IMR-90 (cell line): ENCODE data around the gene PRPS1L1. TPM values are rescaled to one million over a fixed set of nuclear protein-coding genes. Genes with fewer than 3 reads are reported as not detected.

ENCODE experiments used
- ATAC-seq: fragments of 200-7000 bp; cut with Tn5 transposase; 2 replicates; pipeline ENCODE4 v1.9.1; 2020; ENCODE audit warnings: low read depth, mild to moderate bottlenecking, moderate library complexity
- BruUV-seq: library from RNA; stranded (reverse); fragments of 400-500 nt; replicated peaks from 2 replicates; lab custom pipeline; 2021; lab: Mats Ljungman, UMichigan
- CTCF ChIA-PET: fragments of 300-600 bp; formaldehyde crosslinking; extraction: SDS; loops from one replicate; lab custom pipeline; 2021; ENCODE audit warnings: antibody characterized with exemption; lab: Yijun Ruan, JAX
- POLR2A ChIA-PET: fragments of 300-600 bp; sonication (Branson Sonifier 250); formaldehyde crosslinking; loops from one replicate; lab custom pipeline; 2022; ENCODE audit warnings: antibody characterized with exemption; ENCODE audit not compliant: unreplicated experiment; lab: Charles Lee
- DNase-seq: peaks from one replicate; pipeline ENCODE4 v3.0.0; 2013
- H2AFZ ChIP-seq: replicated peaks from 2 replicates; pipeline ENCODE3; 2013; ENCODE audit warnings: low read length, mild to moderate bottlenecking; ENCODE audit not compliant: poor library complexity
- H2AK5ac ChIP-seq: 2 replicates; pipeline ENCODE4 v1.6.1; 2013; ENCODE audit warnings: low read depth, low read length, inconsistent platforms
- H2AK9ac ChIP-seq: replicated peaks from 2 replicates; pipeline ENCODE3; 2013; ENCODE audit warnings: mild to moderate bottlenecking, low read depth, low read length, moderate library complexity; ENCODE audit not compliant: poor library complexity
- H2BK120ac ChIP-seq: 2 replicates; pipeline ENCODE4 v1.6.1; 2013; ENCODE audit warnings: low read depth, low read length, inconsistent platforms
- H2BK15ac ChIP-seq: 3 replicates; pipeline ENCODE4 v1.6.1; 2013; ENCODE audit warnings: low read depth, low read length, inconsistent platforms
- H2BK20ac ChIP-seq: 2 replicates; pipeline ENCODE4 v1.6.1; 2013; ENCODE audit warnings: low read depth, mild to moderate bottlenecking, inconsistent platforms, low read length, moderate library complexity
- H2BK5ac ChIP-seq: 2 replicates; pipeline ENCODE4 v1.6.1; 2013; ENCODE audit warnings: mild to moderate bottlenecking, low read depth, low read length, inconsistent platforms; ENCODE audit not compliant: poor library complexity, severe bottlenecking
- H3K14ac ChIP-seq: replicated peaks from 2 replicates; pipeline ENCODE4 v1.6.1; 2013; ENCODE audit warnings: low read depth, low read length, inconsistent platforms
- H3K18ac ChIP-seq: 2 replicates; pipeline ENCODE4 v1.6.1; 2013; ENCODE audit warnings: low read depth, low read length, control low read depth
- H3K23ac ChIP-seq: 2 replicates; pipeline ENCODE4 v1.6.1; 2013; ENCODE audit warnings: low read depth, low read length, inconsistent platforms
- H3K27ac ChIP-seq: 2 replicates; pipeline ENCODE4 v1.5.1; 2013; ENCODE audit warnings: mild to moderate bottlenecking, control low read depth, low read length; ENCODE audit not compliant: insufficient read depth
- H3K27me3 ChIP-seq: 2 replicates; pipeline ENCODE4 v1.6.1; 2013; ENCODE audit warnings: low read length; ENCODE audit not compliant: control insufficient read depth, insufficient read depth
- H3K36me3 ChIP-seq: 2 replicates; pipeline ENCODE4 v1.6.1; 2013; ENCODE audit warnings: low read length, mixed read lengths; ENCODE audit not compliant: control insufficient read depth, insufficient read depth
- H3K4ac ChIP-seq: 2 replicates; pipeline ENCODE4 v1.6.1; 2013; ENCODE audit warnings: low read depth, low read length, inconsistent platforms
- H3K4me1 ChIP-seq: 2 replicates; pipeline ENCODE4 v1.6.1; 2013; ENCODE audit warnings: low read length, mixed read lengths; ENCODE audit not compliant: control insufficient read depth, insufficient read depth
- H3K4me2 ChIP-seq: 2 replicates; pipeline ENCODE4 v1.6.1; 2013; ENCODE audit warnings: low read depth, mild to moderate bottlenecking, control low read depth, low read length, moderate library complexity
- H3K4me3 ChIP-seq: 2 replicates; pipeline ENCODE4 v1.5.1; 2013; ENCODE audit warnings: low read depth, mild to moderate bottlenecking, control low read depth, low read length, moderate library complexity; ENCODE audit not compliant: insufficient read depth
- H3K56ac ChIP-seq: 2 replicates; pipeline ENCODE4 v1.6.1; 2013; ENCODE audit warnings: low read length, inconsistent platforms; ENCODE audit not compliant: insufficient read depth; ENCODE audit errors: extremely low read depth
- H3K79me1 ChIP-seq, 2 experiments: 2 replicates each; pipeline ENCODE4 v1.6.1; 2013; ENCODE audit warnings: low read length in 2 of 2, inconsistent platforms in 1 of 2, low read depth in 1 of 2
- H3K9ac ChIP-seq: 2 replicates; pipeline ENCODE4 v1.6.1; 2013; ENCODE audit warnings: low read depth, low read length, control low read depth
- H3K9me1 ChIP-seq: 2 replicates; pipeline ENCODE4 v1.6.1; 2013; ENCODE audit warnings: low read length, inconsistent platforms; ENCODE audit not compliant: insufficient read depth
- H3K9me3 ChIP-seq: 2 replicates; pipeline ENCODE4 v1.6.1; 2013; ENCODE audit warnings: low read length; ENCODE audit not compliant: control insufficient read depth, insufficient read depth
- H4K20me1 ChIP-seq: 2 replicates; pipeline ENCODE4 v1.6.1; 2013; ENCODE audit warnings: low read length, inconsistent platforms; ENCODE audit not compliant: insufficient read depth
- H4K5ac ChIP-seq: 2 replicates; pipeline ENCODE4 v1.6.1; 2013; ENCODE audit warnings: mild to moderate bottlenecking, low read depth, low read length, control low read depth
- H4K8ac ChIP-seq, 2 experiments: 2 replicates each; pipeline ENCODE4 v1.6.1; 2013; ENCODE audit warnings: low read depth in 2 of 2, low read length in 2 of 2, control low read depth in 1 of 2, inconsistent platforms in 1 of 2
- H4K91ac ChIP-seq: 2 replicates; pipeline ENCODE4 v1.6.1; 2013; ENCODE audit warnings: low read depth, low read length, inconsistent platforms; ENCODE audit not compliant: insufficient read depth
- FOS ChIP-seq: fragments of 150-350 bp; IDR thresholded peaks from 2 replicates; pipeline ENCODE4 v1.6.1; 2016; ENCODE audit warnings: low read depth, low read length
- MXI1 ChIP-seq: IDR thresholded peaks from 2 replicates; pipeline ENCODE4 v1.6.1; 2012; ENCODE audit warnings: low read depth, mild to moderate bottlenecking, low read length, moderate library complexity, borderline replicate concordance
- RAD21 ChIP-seq: IDR thresholded peaks from 2 replicates; pipeline ENCODE4 v1.6.1; 2012; ENCODE audit warnings: low read length, improper control_type of control experiment
- RCOR1 ChIP-seq: IDR thresholded peaks from 2 replicates; pipeline ENCODE4 v1.6.1; 2012; ENCODE audit warnings: mild to moderate bottlenecking, low read length, improper control_type of control experiment; ENCODE audit not compliant: insufficient replicate concordance
- SMC3 ChIP-seq: fragments of 150-350 bp; IDR thresholded peaks from 2 replicates; pipeline ENCODE4 v1.6.1; 2016; ENCODE audit warnings: low read depth, mild to moderate bottlenecking, antibody characterized with exemption, low read length, moderate library complexity
- WGBS, 2 experiments: methylation state at CpG; one replicate each; pipeline versions ENCODE4 v1.1.5 to v1.1.7; 2013; ENCODE audit warnings: missing lambda C conversion rate in 2 of 2; ENCODE audit not compliant: insufficient read length in 1 of 2; ENCODE audit errors: extremely low coverage in 2 of 2; 5-methylcytosine and 5-hydroxymethylcytosine counted together
- dilution Hi-C: fragments of 300-500 bp; cut with HindIII; formaldehyde crosslinking; loops from one replicate; pipeline ENCODE4 v1.14.3; 2018; ENCODE audit warnings: low sequenced_read_pairs; ENCODE audit not compliant: unreplicated experiment
- in situ Hi-C: fragments of 300-500 bp; cut with MboI; formaldehyde crosslinking; loops from 3 replicates; pipeline ENCODE4 v1.14.3; 2019; ENCODE audit warnings: low sequenced_read_pairs, inconsistent platforms, mixed read lengths
- intact Hi-C: fragments of 100-400 bp; cut with micrococcal nuclease; formaldehyde crosslinking; loops from 2 replicates; pipeline ENCODE4 v1.10.0; 2022
- polyA plus RNA-seq, 3 experiments: library from polyadenylated mRNA; depleted of rRNA; stranded (reverse); fragments of >200 nt; gene quantifications; 2 replicates each; pipeline ENCODE4 v1.2.3, GENCODE V29; 2012; ENCODE audit warnings: low replicate concordance in 1 of 3
- total RNA-seq: library from RNA; depleted of rRNA; stranded (reverse); fragments of >200 nt; gene quantifications from 2 replicates; pipeline ENCODE4 v1.2.3, GENCODE V29; 2012

Gene PRPS1L1
- total and polyA plus RNA-seq, 2 of the 4 experiments (the other 2 are of a cell fraction): not detected

DNA sequence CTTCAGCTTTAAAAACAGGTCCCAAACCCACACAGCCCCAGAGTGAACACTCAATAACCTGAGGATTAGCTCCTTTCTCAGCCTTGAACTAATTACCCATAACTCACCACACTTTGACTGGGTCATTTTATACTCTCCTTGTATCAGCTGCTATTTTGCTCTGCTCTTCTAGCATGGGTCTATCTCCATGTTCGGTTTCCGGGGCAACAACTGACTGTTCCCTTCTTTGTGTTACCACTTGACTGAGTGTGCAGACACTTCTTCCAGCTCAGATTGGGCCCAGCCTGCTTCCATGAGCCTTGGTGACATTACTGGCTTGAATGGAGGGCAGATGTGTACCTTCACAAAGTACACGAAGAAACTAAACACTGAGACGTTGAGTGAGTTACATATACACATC, 31.5 kb upstream of the PRPS1L1 start:
- H3K4ac ChIP-seq: no peak overlapping the region
- no peak overlapping the region for H2BK15ac ChIP-seq
- ATAC-seq (no peak), DNase-seq (no peak)
- no peak overlapping the region for H2BK120ac ChIP-seq
- TF ChIP-seq RAD21 (no peak), SMC3 (no peak), MXI1 (no peak), FOS (no peak), RCOR1 (no peak)
- H4K20me1 ChIP-seq: no peaks in the 10 kb centered on the region
- H4K8ac ChIP-seq: no peak overlapping the region
- no peak overlapping the region for H2AFZ ChIP-seq
- no peak overlapping the region for H2BK20ac ChIP-seq
- intact Hi-C loops: no loop called here
- no peaks in the 10 kb centered on the region for H3K9me3 ChIP-seq
- no CpG with 5 or more reads among the region's 4 CpGs for WGBS, 2 experiments
- no peak overlapping the region for H3K18ac ChIP-seq
- no peaks in the 10 kb centered on the region for H3K4me1 ChIP-seq
- H3K27me3 ChIP-seq: peaks cover 3% of the 10 kb centered on the region; the same call in 1 of the 2 replicates
- BruUV-seq: no TSS peak
- no peak overlapping the region for H2AK5ac ChIP-seq
- H3K27ac ChIP-seq: no peak overlapping the region
- no peak overlapping the region for H3K9ac ChIP-seq
- no peaks in the 10 kb centered on the region for H3K36me3 ChIP-seq
- no peak overlapping the region for H3K4me2 ChIP-seq
- H2AK9ac ChIP-seq: no peak overlapping the region
- H4K91ac ChIP-seq: no peak overlapping the region
- no peaks in the 10 kb centered on the region for H3K9me1 ChIP-seq
- no peak overlapping the region for H4K5ac ChIP-seq
- H3K4me3 ChIP-seq: no peak overlapping the region
- no peak overlapping the region for H3K23ac ChIP-seq
- POLR2A ChIA-PET: no interaction called here
- dilution Hi-C loops: no loop called here
- no peak overlapping the region for H3K14ac ChIP-seq
- no peaks in the 10 kb centered on the region for H3K79me1 ChIP-seq
- no peak overlapping the region for H2BK5ac ChIP-seq
- in situ Hi-C loops: no loop called here
- CTCF ChIA-PET: no interaction called here
- H3K56ac ChIP-seq: no peak overlapping the region
